Transverse colon (tissue), 3 donors: ENCODE results near the gene FAIM2.

ENCODE experiments used
- CTCF ChIP-seq, 5 experiments: fragments of 200-600 bp in 3 of 5; fragments of 450-650 bp in 2 of 5; sonication (generic) in 3 of 5; IDR thresholded peaks; 1 replicate in 2 of 5; 2 replicates in 3 of 5; pipeline ENCODE4 v1.5.1; 2016 to 2017; ENCODE audit warnings: antibody characterized with exemption in 5 of 5, inconsistent platforms in 3 of 5, mild to moderate bottlenecking in 2 of 5, moderate library complexity in 1 of 5
- EP300 ChIP-seq: sonication (generic); formaldehyde crosslinking; IDR thresholded peaks from one replicate; pipeline ENCODE4 v1.6.1; 2017; ENCODE audit warnings: antibody characterized with exemption, low read depth

- no peak for TF ChIP-seq EP300
- TF ChIP-seq CTCF (IDR thresholded peaks at IDR 0.05): no peak
Observed at GRCh38 chr12:49952391-49953055, 48.8 kb upstream of the FAIM2 start.
